Liver (tissue), 9 donors: ENCODE measurements around the gene MINDY1. TPM values are rescaled to one million over a fixed set of nuclear protein-coding genes. Genes with fewer than 3 reads are reported as not detected.

ENCODE experiments used
- DNase-seq: peaks from one replicate; pipeline ENCODE4 v3.0.0-alpha.2; 2017; ENCODE audit warnings: low spot score
- H3K27ac ChIP-seq, 2 donors: one replicate each; pipeline ENCODE4 v1.7.0; 2013; ENCODE audit warnings: inconsistent platforms in 2 of 2, low read length in 2 of 2, control low read depth in 1 of 2, low read depth in 1 of 2, mild to moderate bottlenecking in 1 of 2
- H3K27me3 ChIP-seq, 4 donors: one replicate each; pipeline versions ENCODE4 v1.6.1 to v1.7.0; 2013; ENCODE audit warnings: low read length in 3 of 4, inconsistent platforms in 1 of 4, mild to moderate bottlenecking in 1 of 4, moderate library complexity in 1 of 4; ENCODE audit not compliant: control insufficient read depth in 4 of 4, insufficient read depth in 4 of 4
- H3K36me3 ChIP-seq, 4 donors: one replicate each; pipeline versions ENCODE4 v1.6.1 to v1.7.0; 2013; ENCODE audit warnings: low read length in 3 of 4, mild to moderate bottlenecking in 3 of 4, low read depth in 1 of 4, moderate library complexity in 1 of 4; ENCODE audit not compliant: control insufficient read depth in 4 of 4, insufficient read depth in 3 of 4
- H3K4me1 ChIP-seq, 4 donors: one replicate each; pipeline versions ENCODE4 v1.6.1 to v1.7.0; 2013; ENCODE audit warnings: low read length in 3 of 4, mild to moderate bottlenecking in 3 of 4, moderate library complexity in 1 of 4; ENCODE audit not compliant: control insufficient read depth in 4 of 4, insufficient read depth in 4 of 4
- H3K4me3 ChIP-seq, 3 donors: one replicate each; pipeline versions ENCODE4 v1.6.1 to v1.7.0; 2013; ENCODE audit warnings: low read length in 3 of 3, control low read depth in 1 of 3, low read depth in 1 of 3, mild to moderate bottlenecking in 1 of 3
- H3K9ac ChIP-seq, 2 donors: one replicate each; pipeline ENCODE4 v1.7.0; 2013; ENCODE audit warnings: low read length in 2 of 2, mild to moderate bottlenecking in 2 of 2, moderate library complexity in 2 of 2, control low read depth in 1 of 2, low read depth in 1 of 2
- H3K9me3 ChIP-seq, 4 donors: one replicate each; pipeline versions ENCODE4 v1.6.1 to v1.7.0; 2013; ENCODE audit warnings: low read length in 3 of 4; ENCODE audit not compliant: control insufficient read depth in 4 of 4
- ATF3 ChIP-seq: IDR thresholded peaks from 2 replicates; pipeline ENCODE4 v1.6.1; 2016; ENCODE audit warnings: antibody characterized with exemption
- CTCF ChIP-seq: fragments of 150-350 bp; IDR thresholded peaks from 2 replicates; pipeline ENCODE4 v1.5.1; 2017; ENCODE audit warnings: improper control_type of control experiment, low read depth, low read length; ENCODE audit not compliant: missing input control
- FOXA2 ChIP-seq: IDR thresholded peaks from 2 replicates; pipeline ENCODE4 v1.6.1; 2016; ENCODE audit warnings: antibody characterized with exemption
- GABPA ChIP-seq, 2 donors: IDR thresholded peaks in 1 of 2; conservative IDR thresholded peaks in 1 of 2; 2 replicates each; pipeline ENCODE4 v1.6.1; 2016; ENCODE audit warnings: antibody characterized with exemption in 2 of 2, mild to moderate bottlenecking in 1 of 2, moderate library complexity in 1 of 2
- HNF4G ChIP-seq: IDR thresholded peaks from 2 replicates; pipeline ENCODE4 v1.6.1; 2016; ENCODE audit warnings: antibody characterized with exemption
- JUND ChIP-seq, 2 donors: IDR thresholded peaks; 2 replicates each; pipeline ENCODE4 v1.6.1; 2016; ENCODE audit warnings: antibody characterized with exemption in 2 of 2
- RAD21 ChIP-seq, 2 donors: IDR thresholded peaks; 2 replicates each; pipeline ENCODE4 v1.6.1; 2016; ENCODE audit warnings: antibody characterized with exemption in 2 of 2, mild to moderate bottlenecking in 2 of 2
- TAF1 ChIP-seq: conservative IDR thresholded peaks from 2 replicates; pipeline ENCODE4 v1.6.1; 2016; ENCODE audit warnings: antibody characterized with exemption, mild to moderate bottlenecking
- WGBS: extraction: QIAGEN DNeasy Blood & Tissue Kit; methylation state at CpG from one replicate; pipeline ENCODE4 v1.1.7; 2013; 5-methylcytosine and 5-hydroxymethylcytosine counted together
- polyA plus RNA-seq, 2 donors: library from polyadenylated mRNA; stranded (reverse) in 1 of 2; unstranded in 1 of 2; fragments of 200-250 nt in 1 of 2; fragments of >200 nt in 1 of 2; fragmentation: Nextera tagmentation in 1 of 2; extraction: Ambion mirVana in 1 of 2; gene quantifications; one replicate each; pipeline versions ENCODE4 v1.2.1 to v1.2.3, GENCODE V29; 2013 to 2015
- total RNA-seq, 2 donors: library from RNA; depleted of rRNA; stranded (reverse); fragments of >200 nt; gene quantifications; one replicate each; pipeline ENCODE4 v1.2.3, GENCODE V29; 2014
- TF ChIP-seq, protein P1 (sequence below): IDR thresholded peaks from 2 replicates; pipeline ENCODE4 v1.6.1; 2016; ENCODE audit warnings: antibody characterized with exemption
- TF ChIP-seq, protein P2 (sequence below): IDR thresholded peaks from 2 replicates; pipeline ENCODE4 v1.6.1; 2016; ENCODE audit warnings: antibody characterized with exemption, mild to moderate bottlenecking
- donor health status: healthy.
- donor health status: healthy.
- donor health status: healthy.
- donor health status: healthy.
- donor health status: healthy.

The MINDY1 gene
- total and polyA plus RNA-seq, 4 donors, result 7.3 to 21.3 (median 9.0) TPM

DNA sequence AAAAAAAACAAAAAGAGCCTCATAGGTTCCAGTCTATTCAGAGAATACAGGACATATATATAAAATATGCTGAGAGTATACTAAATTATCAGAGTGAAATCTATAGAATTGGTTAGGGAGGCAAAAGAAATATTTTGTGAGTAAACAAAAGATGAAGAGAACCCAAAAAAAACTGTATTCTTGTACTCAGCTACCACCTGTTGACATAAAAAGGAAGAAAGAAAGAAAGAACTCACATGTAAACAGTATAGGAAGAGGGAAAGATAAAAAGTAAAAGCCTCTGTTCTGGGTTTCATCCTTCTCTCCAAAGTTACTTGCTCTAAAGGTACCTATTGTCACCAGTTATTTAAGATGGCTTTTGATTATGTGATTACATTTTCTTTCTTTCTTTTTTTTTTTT lies 19.8 kb upstream of the MINDY1 start (continued):
- TF ChIP-seq CTCF (no peak), TAF1 (no peak), GABPA (IDR thresholded peaks at IDR 0.05 in 1 of 2, conservative IDR thresholded peaks at IDR 0.05 in 1 of 2) (no peak)

- WGBS, result 47% methylated on average over 6 of the region's 6 CpGs
- Histone ChIP-seq H3K4me1 (peaks cover 0 to 2% (median 0%) of the 10 kb centered on the region in 4 donors), H3K27me3 (no peaks in the 10 kb centered on the region), H3K4me3 (no peak overlapping the region), H3K27ac (no peak overlapping the region), H3K9me3 (no peaks in the 10 kb centered on the region), H3K36me3 (peaks cover 7 to 37% (median 23%) of the 10 kb centered on the region in 4 donors), H3K9ac (no peak overlapping the region)
- TF ChIP-seq CTCF (peak; percentile 59), FOXA2 (no peak), RAD21 (IDR thresholded peaks at IDR 0.05) (peak; percentile 85 to 90)
- TF ChIP-seq, protein P1, sequence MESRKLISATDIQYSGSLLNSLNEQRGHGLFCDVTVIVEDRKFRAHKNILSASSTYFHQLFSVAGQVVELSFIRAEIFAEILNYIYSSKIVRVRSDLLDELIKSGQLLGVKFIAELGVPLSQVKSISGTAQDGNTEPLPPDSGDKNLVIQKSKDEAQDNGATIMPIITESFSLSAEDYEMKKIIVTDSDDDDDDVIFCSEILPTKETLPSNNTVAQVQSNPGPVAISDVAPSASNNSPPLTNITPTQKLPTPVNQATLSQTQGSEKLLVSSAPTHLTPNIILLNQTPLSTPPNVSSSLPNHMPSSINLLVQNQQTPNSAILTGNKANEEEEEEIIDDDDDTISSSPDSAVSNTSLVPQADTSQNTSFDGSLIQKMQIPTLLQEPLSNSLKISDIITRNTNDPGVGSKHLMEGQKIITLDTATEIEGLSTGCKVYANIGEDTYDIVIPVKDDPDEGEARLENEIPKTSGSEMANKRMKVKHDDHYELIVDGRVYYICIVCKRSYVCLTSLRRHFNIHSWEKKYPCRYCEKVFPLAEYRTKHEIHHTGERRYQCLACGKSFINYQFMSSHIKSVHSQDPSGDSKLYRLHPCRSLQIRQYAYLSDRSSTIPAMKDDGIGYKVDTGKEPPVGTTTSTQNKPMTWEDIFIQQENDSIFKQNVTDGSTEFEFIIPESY, result no peak
- DNase-seq, result peak; percentile 83
Measured at GRCh38 chr1:151024540-151025146, 17.9 kb upstream of the MINDY1 start.

GRCh38 chr1:151013518-151013917 lies 6.8 kb upstream of the MINDY1 start:
- peak overlapping the region; percentile 34 to 71 for H3K27ac ChIP-seq
- no peak overlapping the region for H3K4me3 ChIP-seq
- peak overlapping the region in 1 of 2 donors; percentile 11 for H3K9ac ChIP-seq
- WGBS, result 34% methylated on average over 2 of the region's 2 CpGs
- H3K9me3 ChIP-seq, result no peaks in the 10 kb centered on the region
- DNase-seq, result no peak
- H3K4me1 ChIP-seq, result peaks cover 9 to 45% (median 40%) of the 10 kb centered on the region in 4 donors
- TF ChIP-seq CTCF, result no peak
- peak in 1 of 2 donors; percentile 6 for TF ChIP-seq RAD21 (IDR thresholded peaks at IDR 0.05)
- TF ChIP-seq, protein P2, sequence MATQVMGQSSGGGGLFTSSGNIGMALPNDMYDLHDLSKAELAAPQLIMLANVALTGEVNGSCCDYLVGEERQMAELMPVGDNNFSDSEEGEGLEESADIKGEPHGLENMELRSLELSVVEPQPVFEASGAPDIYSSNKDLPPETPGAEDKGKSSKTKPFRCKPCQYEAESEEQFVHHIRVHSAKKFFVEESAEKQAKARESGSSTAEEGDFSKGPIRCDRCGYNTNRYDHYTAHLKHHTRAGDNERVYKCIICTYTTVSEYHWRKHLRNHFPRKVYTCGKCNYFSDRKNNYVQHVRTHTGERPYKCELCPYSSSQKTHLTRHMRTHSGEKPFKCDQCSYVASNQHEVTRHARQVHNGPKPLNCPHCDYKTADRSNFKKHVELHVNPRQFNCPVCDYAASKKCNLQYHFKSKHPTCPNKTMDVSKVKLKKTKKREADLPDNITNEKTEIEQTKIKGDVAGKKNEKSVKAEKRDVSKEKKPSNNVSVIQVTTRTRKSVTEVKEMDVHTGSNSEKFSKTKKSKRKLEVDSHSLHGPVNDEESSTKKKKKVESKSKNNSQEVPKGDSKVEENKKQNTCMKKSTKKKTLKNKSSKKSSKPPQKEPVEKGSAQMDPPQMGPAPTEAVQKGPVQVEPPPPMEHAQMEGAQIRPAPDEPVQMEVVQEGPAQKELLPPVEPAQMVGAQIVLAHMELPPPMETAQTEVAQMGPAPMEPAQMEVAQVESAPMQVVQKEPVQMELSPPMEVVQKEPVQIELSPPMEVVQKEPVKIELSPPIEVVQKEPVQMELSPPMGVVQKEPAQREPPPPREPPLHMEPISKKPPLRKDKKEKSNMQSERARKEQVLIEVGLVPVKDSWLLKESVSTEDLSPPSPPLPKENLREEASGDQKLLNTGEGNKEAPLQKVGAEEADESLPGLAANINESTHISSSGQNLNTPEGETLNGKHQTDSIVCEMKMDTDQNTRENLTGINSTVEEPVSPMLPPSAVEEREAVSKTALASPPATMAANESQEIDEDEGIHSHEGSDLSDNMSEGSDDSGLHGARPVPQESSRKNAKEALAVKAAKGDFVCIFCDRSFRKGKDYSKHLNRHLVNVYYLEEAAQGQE, result no peak
- TF ChIP-seq HNF4G, result no peak
- TF ChIP-seq GABPA (IDR thresholded peaks at IDR 0.05 in 1 of 2, conservative IDR thresholded peaks at IDR 0.05 in 1 of 2), result no peak
- TF ChIP-seq JUND (IDR thresholded peaks at IDR 0.05), result no peak
- TF ChIP-seq ATF3, result no peak
- no peaks in the 10 kb centered on the region for H3K27me3 ChIP-seq
- peaks cover 2 to 11% (median 7%) of the 10 kb centered on the region in 4 donors for H3K36me3 ChIP-seq
